ENCODE measurements around the gene GIPR.
A peak's percentile ranks its signal among the peaks of the same experiment; 100 is the strongest.
"Not testable (repeated sequence)": the region's sequence is repeated elsewhere in the genome, so short reads cannot be mapped to it uniquely, and the experiment has no call there.

Gene GIPR

DNA sequence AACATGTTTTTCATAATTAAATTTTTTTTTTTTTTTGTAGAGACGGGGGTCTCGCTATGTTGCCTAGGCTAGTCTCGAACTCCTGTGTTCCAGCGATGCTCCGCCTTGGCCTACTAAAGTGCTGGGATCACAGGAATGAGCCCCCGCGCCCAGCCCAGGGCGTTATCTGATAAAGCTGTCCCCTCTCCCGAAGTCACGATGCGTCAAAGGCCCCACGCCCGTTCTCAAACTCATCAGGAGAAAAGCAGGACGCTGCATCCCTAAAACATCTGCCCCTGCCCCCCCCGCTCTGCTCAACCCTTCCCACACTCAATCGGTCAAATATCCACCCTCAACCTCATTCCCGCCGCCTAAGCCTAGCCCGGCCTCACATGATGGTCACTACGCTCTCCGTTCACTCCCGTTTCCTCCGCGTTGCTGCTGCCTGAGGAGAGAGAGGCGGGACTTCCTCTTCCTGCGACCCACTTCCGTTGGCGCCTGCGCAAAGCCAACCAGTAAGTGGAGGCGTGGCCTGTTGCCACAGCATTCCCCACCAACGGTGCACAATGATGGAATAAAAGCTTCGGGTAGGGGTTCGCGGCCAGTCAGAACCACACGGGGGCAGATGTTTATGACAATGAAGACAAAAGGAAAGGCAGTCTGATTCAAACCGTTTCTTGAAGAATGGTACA lies 23.6 kb downstream of the GIPR start, which contains the start of gene SNRPD2:
TSS of gene SNRPD2 (minus strand) at position 438 of the 671 bp plus-strand sequence. CDS start at position 373, 65 bp downstream.
- DNase-seq (ENCODE audit: low read depth), result peak; percentile 87

- DNase-seq (ENCODE audit: low read depth), result peak; percentile 95
Measured at GRCh38 chr19:45692187-45693105, 24.4 kb downstream of the GIPR start, which contains the start of gene QPCTL. Gene QPCTL, plus strand, starts transcription at chr19:45692666. Its CDS starts 38 bp downstream, at chr19:45692704.

DNA sequence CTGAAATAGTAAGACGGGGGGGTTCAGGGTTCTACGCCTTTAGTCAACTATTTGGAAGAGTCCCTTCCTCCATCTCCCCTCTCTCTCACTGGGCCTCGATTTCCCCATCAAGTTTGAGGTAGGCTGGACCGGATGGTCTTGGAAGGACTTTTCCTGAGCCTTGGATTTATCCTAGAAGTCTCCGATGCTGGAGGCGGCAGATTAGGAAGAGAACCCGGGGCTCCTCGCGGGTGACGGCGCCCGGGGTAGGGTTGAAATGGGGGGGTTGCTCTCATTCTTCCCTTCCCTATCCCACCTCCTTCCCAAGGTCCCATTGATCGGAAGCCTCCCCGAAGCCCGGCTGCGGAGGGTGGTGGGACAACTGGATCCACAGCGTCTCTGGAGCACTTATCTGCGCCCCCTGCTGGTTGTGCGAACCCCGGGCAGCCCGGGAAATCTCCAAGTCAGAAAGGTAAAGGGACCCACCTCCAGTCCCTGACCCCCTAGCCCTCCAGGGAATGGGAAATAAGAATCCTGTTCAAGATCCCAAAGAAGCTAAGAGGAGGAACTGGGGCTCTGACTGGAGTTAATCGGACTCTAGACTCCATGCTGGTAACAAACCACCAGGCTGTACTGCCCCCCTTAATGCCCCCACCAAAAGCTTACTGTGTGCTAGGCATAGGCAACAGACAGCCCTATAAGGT lies 25.2 kb downstream of the GIPR start:
- DNase-seq (ENCODE audit: low read depth), result peak; percentile 60

- no peak for DNase-seq (ENCODE audit: low read depth)
Measured at GRCh38 chr19:45701676-45702075, 33.7 kb downstream of the GIPR start.

- no peak for DNase-seq (ENCODE audit: low read depth)
Measured at GRCh38 chr19:45705115-45705514, 37.1 kb downstream of the GIPR start.

DNA sequence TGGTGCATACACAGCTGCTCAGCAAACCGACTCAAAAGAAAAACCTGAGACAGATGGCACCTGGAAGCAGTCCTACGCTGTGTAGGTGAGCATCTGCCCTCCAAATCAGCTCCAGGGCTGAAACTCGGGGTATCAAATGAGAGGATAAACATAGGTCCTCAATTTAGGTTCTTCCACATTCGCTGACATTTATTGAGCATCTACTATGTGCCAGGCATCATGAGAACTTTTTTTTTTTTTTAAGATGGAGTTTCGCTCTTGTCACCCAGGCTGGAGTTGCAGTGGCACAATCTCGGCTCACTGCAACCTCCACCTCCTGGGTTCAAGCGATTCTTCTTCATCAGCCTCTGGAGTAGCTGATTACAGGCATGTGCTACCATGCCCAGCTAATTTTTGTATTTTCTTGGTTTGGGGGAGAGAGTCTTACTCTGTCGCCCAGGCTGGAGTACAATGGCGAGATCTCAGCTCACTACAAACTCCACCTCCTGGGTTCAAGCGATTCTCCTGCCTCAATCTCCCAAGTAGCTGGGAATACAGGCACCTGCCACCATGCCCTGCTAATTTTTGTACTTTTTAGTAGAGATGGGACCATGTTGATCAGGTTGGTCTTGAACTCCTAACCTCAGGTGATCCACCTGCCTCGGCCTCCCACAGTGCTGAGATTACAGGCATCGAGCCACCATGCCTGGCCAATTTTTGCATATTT lies 37.8 kb downstream of the GIPR start:
- DNase-seq (ENCODE audit: low read depth), result no peak

GRCh38 chr19:45710356-45711130 lies 42.5 kb downstream of the GIPR start:
- no peak for DNase-seq (ENCODE audit: low read depth)

GRCh38 chr19:45711851-45712698 lies 44.1 kb downstream of the GIPR start:
- DNase-seq (ENCODE audit: low read depth), result no peak

GRCh38 chr19:45712699-45713067 lies 44.7 kb downstream of the GIPR start:
- DNase-seq (ENCODE audit: low read depth), result no peak

DNA sequence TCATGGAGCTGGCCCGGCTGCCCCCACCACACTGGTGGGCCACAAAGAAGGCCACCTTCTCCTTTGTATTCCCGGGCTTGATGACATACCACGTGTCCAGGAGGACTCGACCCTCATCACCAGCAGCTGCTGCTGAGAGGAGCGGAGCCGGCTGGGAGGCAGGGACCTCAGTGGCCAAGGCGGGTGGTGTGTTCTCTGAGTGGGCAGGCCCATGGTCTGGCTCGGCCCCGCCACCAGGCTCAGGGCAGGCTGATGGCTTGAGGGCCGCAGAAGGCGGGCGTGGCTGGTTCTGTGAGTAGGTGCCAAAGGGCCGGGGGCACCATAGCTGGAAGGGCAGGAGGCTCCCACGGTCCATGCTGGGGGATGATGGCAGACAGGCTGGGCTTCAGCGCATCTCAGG lies 45.1 kb downstream of the GIPR start:
- no peak for DNase-seq (ENCODE audit: low read depth)

DNA sequence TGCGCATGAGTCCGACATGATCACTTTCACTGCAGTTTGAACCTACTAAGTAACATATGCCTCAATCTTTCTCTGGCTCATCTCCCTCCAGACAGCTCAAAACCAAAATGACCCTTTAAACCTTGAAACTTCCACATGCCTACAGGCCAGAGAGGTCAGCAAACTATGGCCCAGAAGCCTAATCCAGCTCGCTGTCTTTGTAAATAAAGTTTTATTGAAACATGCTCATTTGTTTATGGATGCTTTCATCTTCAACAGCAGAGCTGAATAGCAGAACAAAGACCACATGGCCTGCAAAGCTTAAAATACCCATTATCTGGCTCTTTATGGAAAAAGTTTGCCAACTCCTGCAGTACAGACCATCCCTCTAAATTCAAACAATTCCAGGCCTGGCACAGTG lies 47.1 kb downstream of the GIPR start:
- DNase-seq (ENCODE audit: low read depth), result no peak

GRCh38 chr19:45716359-45717130 lies 48.5 kb downstream of the GIPR start:
- no peak for DNase-seq (ENCODE audit: low read depth)

- peak; percentile 96 for DNase-seq (ENCODE audit: low read depth)
Measured at GRCh38 chr19:45717131-45717982, 49.3 kb downstream of the GIPR start.

DNA sequence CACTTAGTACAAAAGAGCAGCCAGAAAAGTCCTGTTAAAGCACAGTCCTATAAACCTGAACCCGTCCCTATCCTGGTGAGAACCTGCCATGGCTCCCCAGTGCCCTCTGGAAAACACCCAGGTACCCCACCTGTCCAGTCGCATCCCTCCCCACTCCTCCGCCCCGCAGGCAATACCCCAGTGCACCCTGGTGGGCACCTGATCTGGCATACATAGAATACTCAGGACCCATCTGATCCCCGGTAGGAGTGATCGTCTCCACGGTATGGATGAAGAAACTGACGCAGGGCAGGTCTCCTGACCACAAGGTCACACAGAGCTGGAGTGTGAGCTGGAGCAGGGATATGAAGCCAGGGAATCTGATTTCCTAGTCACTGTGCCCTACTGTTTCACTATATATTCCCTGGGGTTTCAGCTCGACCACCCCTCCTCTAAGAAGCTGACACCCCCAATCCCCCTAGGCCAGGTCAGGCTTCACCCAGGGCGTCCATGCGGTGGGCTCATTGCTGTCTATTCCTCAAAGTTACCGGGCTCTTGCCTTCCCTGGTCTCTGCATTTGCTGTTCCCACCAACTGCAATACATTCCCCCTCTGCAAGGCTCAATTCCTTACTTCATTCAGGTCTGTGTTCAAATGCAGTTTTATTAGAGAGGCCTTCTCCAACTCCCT lies 50.1 kb downstream of the GIPR start:
- DNase-seq (ENCODE audit: low read depth), result no peak

GRCh38 chr19:45720065-45720464 lies 52.0 kb downstream of the GIPR start:
- DNase-seq (ENCODE audit: low read depth), result not testable (repeated sequence)

DNA sequence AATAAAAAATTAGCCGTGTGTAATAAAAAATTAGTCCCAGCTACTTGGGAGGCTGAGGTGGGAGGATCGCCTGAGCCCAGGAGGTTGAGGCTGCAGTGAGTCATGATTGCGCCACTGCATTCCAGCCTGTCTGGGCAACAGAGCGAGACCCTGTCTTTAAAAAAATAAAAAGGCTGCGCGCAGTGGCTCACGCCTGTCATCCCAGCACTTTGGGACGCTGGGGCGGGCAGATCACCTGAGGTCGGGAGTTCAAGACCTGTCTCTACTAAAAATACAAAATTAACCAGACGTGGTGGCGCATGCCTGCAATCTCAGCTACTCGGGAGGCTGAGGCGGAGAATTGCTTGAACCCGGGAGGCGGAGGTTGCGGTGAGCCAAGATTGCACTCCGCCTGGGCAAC lies 60.7 kb downstream of the GIPR start:
- not testable (repeated sequence) for DNase-seq (ENCODE audit: low read depth)

DNA sequence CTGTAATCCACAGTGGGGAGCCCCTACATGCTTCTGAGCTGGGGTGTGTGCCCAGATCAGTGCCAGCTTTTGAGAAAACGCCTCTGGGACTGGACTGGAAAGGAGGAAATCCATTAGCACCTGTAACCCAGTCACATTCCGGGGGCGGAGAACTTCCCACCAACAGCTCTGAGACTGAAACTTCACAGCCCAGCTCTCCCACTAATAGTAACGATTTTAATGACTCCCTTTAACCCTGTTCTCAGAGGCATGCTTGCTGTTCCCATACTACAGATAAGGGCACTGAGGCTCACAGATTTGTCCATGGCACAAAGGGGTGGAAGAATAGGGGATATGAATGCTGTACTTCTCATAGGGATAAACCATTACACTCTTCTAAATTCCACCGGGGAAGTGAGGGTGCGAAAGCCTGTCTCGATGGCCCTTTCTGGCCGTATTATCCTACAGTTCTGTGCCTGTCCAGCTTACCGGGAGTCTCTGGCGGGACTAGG lies 61.8 kb downstream of the GIPR start:
- no peak for DNase-seq (ENCODE audit: low read depth)
